Dermis microvascular lymphatic vessel endothelial cell (primary cell): ENCODE data around the gene ZNF280C. TPM values are rescaled to one million over a fixed set of nuclear protein-coding genes. Genes with fewer than 3 reads are reported as not detected.

Experiments used
- DNase-seq, 2 donors: peaks; one replicate each; pipeline versions ENCODE4 v3.0.0 to v3.0.0-alpha.2; 2010; ENCODE audit warnings: low read depth in 2 of 2
- total RNA-seq: library from RNA; depleted of rRNA; stranded (reverse); fragments of >200 nt; gene quantifications from 2 replicates; pipeline ENCODE4 v1.2.1, GENCODE V29; 2014

The ZNF280C gene
- total RNA-seq, 1 donor from 2014 or later = 1.5 TPM

GRCh38 chrX:130176942-130177341, 91.8 kb downstream of the ZNF280C start:
- no peak for DNase-seq

DNA sequence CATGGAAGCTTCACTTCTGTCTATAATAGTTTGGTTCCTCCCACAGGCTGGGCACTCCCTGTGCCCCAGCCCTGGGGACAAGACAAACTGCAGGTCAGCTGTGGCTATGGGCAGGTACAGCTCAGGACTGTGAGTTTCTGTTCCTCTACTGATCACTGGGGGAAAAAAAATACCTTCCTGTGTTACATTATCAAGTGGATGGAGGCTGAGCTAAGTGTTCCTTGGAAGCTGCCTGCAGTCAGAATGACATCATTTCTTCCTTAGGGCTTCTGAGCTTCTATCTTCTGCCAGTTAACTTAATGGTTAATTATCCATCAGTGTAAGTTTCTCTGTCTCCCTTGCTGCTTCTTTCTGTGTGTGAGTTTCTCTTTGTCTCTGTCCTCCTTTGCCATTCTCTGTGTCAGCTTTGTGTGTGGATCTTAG, 92.3 kb downstream of the ZNF280C start:
- no peak for DNase-seq

DNA sequence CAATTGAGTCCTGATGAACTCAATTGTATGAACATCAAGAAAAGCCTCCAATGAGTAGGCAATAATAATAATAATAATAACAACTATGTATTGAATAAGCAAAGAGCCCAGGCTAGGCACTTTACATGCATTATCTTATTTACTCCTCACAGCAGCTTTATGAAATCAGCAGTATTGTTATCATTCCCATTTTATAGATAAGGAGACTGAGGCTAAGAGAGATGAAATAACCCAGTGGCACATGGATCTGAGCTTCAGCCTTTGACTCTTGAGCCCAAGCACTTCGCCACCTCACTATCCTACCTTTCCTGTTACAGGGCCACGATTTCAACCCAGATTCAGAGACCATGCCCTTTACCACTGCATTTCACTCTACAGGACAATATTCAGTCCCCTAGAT, 93.8 kb downstream of the ZNF280C start:
- no peak for DNase-seq

- DNase-seq = peak in 1 of 2 donors; percentile 58
Observed at GRCh38 chrX:130174045-130174704, 94.5 kb downstream of the ZNF280C start.

DNA sequence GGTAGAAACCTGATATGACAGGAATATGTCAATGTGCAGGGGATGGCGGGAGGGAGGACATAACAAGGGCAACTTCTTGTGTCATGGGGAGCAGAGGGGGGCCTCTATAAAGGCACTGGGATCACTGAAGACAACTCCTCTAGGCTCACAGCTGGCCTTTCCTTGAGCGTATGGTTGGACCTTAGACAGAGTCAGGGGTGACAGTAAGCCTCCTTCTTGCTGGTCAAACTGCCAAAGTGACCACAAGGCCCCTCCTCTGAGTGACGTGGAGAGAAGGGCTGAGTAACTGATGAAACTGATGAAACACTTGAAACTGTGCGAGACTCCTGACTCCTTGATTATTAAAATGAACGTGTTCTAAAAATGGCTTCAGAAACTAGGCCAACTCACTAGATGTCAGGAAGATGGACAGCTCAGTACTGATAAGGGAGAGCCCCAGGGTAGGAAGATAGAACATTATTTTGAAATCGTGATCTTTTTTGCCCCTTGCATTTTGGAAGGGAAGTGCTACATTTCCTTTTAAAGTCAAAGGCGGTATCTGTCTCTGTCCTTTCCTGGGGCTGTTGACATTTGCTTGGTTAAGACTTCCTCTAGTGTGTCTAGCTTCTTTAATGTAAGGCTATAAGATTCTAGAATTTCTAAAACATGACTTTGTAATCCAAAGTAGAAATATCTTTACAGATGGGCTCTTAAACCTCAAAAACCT, 95.4 kb downstream of the ZNF280C start:
- DNase-seq = peak in 1 of 2 donors; percentile 54

- DNase-seq = no peak
Observed at GRCh38 chrX:130172127-130172845, 96.4 kb downstream of the ZNF280C start.

DNA sequence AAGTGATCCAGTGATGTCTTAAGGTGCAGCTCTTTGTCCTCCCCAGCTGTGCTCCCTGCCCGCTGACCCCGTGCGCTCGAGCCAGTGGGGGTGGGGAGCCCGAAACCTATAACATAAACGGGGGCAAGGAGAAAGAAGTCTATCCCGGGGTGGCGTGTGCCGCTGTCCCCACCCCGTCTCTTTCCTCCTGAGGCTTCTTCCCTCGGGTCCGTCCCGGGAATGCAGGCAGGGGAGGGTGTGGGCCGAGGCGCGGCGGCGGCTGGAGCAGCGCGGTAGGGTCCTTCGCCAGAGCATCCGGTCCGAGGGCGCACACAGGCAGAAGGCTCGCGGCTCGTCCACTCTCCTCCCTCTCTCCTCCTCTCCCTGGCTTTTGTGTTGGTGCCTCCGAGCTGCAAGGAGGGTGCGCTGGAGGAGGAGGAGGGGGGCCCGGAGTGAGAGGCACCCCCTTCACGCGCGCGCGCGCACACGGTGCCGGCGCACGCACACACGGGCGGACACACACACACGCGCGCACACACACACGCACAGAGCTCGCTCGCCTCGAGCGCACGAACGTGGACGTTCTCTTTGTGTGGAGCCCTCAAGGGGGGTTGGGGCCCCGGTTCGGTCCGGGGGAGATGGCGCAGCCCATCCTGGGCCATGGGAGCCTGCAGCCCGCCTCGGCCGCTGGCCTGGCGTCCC, 97.1 kb downstream of the ZNF280C start, which contains the start of gene RAB33A:
Gene RAB33A, plus strand, starts transcription at position 517 of the 681 bp plus-strand sequence. Its CDS starts 101 bp downstream, at position 618.
- DNase-seq = no peak

DNA sequence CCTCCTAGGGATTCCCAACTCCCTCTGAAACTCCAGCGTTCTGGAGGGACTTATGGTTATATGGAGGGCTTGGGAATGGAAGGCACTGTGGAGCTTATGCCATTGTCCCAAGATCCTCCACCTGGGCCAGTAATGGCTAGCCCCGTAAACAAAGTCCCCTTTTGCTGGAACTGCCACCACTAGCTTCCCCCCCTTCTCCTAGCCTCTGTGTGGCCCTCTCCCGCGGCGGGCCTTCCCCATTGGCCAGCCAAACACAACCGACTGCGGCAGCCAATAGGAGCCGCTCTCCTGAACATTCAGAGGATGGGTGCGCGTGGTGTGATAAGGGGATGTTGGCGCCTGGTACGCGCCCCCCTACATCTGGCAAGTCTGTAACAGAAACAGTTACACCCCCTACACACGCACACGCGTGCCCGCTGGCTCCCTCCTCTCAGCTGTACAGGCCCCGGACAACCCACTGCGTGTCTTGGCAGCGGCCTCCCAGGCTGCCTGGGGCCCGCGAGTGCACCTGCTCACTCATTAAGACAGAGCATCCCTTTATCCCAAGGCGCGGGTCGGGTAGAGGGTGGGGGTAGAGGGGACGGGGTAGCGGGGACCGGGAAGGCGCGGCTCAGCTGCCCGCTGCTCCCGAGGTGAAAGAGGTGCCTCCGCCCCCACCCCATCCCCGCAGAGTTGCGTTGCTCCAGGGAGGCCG, 97.8 kb downstream of the ZNF280C start:
- peak in 1 of 2 donors; percentile 27 for DNase-seq

- DNase-seq = peak in 1 of 2 donors; percentile 39
Observed at GRCh38 chrX:130167040-130167439, 101.7 kb downstream of the ZNF280C start.

DNA sequence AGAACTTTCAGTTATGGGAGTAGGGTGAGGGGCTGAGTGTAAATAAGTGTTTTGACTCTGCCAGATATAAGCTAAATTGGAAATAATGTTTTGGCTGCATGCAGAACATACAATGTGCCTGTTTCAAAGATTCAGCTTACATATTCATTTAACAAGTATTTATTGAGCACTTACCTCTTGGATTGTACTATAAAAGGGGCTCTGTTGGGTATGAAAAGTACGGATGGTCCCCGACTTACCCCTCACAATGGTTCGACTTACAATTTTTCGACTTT, 102.3 kb downstream of the ZNF280C start:
- no peak for DNase-seq

GRCh38 chrX:130165703-130166502, 102.8 kb downstream of the ZNF280C start, which contains the start of gene AIFM1:
AIFM1 (minus strand) TSS chrX:130165841; CDS start chrX:130165656, 185 bp downstream.
- DNase-seq = peak; percentile 90 to 96

GRCh38 chrX:130165181-130165702, 103.5 kb downstream of the ZNF280C start:
- DNase-seq = no peak

GRCh38 chrX:130163398-130163797, 105.3 kb downstream of the ZNF280C start:
- DNase-seq = no peak

DNA sequence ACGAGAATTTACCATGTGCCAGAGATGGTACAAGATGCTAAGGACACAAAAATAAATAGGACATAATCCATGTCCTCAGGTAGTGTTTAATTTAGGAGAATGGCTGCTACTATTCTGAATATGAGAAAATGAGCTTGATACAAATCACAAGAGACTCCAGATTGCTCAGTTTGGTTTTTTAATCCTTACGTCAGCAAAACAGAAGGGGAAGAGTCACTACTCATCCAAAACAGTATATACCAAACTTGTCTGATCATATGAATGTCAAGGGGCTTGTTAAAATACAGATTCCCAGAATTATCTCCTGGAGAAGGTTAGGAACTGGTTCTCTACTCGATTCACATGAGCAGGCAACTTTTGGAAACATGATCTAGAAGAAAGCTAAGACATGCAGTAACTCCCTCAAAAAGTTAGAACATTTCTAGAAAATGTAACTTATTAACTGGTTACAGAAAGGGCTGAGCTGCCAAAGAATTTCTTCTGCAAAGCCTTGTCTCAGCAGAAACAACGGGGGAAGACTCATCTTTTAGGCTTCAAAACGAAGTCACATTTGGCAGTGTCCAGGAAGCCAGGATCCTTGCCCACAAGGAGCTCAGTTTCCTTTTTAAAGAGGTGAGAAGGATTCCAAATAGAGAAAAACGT, 106.5 kb downstream of the ZNF280C start:
- no peak for DNase-seq

GRCh38 chrX:130159776-130160175, 108.9 kb downstream of the ZNF280C start:
- no peak for DNase-seq

GRCh38 chrX:130158311-130158710, 110.4 kb downstream of the ZNF280C start:
- no peak for DNase-seq

DNA sequence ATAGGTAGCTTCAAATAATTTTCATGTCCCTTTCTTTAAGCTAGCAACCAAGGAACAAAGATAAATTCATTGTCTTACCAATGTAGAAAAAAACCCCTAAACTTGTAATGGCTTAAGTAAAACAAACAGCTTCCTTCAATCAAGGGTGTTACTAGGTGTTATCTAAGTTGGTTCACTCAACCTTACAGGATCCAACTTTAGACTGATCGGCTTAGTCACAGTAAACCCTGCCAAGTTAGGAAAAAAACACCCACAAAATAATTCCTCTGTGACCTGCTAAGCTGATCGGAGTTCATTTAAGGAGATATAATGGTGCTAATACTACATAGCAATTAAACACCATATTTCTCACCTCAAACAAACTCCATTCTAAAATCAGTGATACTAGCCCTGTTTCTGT, 113.1 kb downstream of the ZNF280C start:
- no peak for DNase-seq
